ENCODE measurements around the gene CEP112.

The CEP112 gene

GRCh38 chr17:65918500-65918899, 273.4 kb downstream of the CEP112 start:
- no peak for DNase-seq

GRCh38 chr17:65917560-65917959, 274.4 kb downstream of the CEP112 start:
- DNase-seq = no peak

DNA sequence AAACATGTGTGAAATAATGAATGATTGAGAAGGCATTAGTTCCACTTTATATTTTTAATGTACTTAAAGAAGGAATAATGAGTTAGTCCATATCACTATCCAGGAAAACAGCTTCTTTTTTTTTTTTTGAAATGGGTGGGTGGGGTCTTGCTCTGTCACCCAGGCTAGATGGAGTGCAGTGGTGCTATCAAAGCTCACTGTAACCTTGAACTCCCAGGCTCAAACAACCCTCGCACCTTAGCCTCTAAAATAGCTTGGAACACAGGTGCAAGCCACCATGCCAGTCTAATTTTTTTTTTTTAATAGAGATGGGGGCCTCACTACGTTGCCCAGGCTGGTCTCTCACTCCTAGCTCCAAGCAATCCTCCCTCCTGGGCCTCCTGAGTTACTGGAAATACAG, 275.5 kb downstream of the CEP112 start:
- no peak for DNase-seq

DNA sequence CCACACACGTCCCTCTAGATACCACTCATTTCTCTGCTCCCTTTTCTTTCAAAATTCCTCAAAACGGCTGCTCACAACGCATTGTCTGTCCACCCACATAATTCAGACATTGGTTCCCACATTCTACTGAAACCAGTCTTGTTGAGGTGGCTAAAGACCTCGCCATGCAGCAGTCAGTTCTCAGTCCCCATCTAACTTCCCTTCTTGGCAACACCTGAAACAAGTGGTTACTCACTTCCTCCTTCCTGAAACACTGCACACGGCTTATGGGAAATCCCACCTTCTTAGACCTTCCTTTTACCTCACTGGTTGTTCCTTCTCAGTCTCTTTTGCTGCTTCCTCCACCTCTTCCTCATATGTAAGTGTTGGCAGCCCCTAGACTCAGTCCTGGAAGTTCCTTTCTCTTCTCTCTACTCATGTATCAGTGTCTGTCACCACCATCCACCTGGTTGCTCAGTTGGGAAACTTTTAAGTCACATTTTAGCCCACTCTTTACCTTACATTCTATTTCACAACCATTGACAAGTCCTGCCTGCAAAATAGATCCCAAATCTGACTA, 277.1 kb downstream of the CEP112 start:
- DNase-seq = no peak

GRCh38 chr17:65913326-65913850, 278.5 kb downstream of the CEP112 start:
- DNase-seq = no peak

DNA sequence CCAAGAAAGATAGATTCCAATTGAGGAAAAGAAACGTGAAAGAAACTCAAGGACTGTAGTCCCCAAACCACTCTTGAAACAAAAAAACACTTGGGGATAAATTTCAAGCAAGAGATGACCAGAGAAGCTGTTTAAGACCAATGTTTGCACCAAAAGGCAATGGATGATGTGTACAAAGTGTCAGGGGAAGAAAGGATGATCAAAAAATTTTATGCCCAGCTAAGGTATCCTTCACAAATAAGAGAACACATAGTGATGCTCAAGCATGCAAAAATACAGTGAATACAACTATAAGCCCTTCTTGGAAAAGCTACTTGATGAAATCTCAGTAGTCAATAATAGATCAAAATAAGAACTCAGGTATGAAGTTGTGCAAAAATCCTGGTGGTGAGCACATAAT, 281.1 kb downstream of the CEP112 start:
- no peak for DNase-seq

DNA sequence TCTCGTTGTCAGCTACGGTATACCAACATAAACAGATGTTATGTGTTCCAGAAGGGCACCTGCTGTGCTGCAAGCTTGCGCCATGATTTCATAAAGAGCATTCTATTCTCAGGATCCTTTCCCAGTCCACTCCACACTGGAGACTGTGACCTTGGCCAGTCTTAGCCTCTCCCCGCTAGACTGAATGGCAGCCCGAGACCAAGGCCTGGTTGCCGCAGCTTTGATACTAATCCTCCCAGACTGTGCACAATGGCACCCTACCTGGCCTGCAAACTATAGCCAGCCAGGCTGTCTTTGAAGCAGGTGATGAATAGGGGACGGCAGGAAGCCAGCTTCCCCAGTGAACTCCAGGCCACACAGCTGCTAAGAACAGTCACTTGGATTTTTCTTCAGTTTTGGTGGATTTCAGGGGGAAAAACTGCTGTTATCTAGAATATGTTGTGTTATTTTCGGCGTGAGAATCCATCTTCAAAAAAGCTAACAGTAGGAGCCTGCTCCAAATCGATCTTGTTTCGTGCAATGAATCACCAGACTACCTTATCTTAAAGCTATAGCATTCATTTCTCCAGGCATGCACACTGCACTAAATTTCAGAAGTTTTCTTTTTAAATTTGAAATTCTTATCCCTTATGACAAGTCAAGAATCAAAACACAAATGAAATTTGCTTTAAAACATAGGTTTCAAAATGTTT, 289.0 kb downstream of the CEP112 start:
- DNase-seq = peak; percentile 82

DNA sequence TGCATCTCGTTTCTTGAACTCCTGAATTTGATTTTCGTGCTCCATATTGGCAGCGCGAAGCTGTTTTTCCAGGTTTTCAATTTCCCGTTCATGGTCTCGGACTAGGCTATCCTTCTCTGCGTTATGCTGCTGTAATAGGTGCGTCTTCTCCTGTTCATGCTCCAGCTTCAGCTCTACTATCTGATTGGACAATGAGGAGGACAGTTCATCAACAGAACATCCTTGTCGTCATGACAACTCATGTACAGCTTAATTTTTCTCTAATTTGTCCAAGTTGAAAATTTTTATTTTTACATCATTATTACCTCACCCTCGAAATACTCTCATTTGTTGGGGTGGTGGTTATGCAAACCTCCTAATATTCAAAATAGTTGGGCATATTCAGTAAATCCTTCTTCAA, 289.8 kb downstream of the CEP112 start:
- peak; percentile 87 for DNase-seq

- peak; percentile 89 for DNase-seq
These were observed 290.5 kb downstream of the CEP112 start for GRCh38 chr17:65901394-65901793.

DNA sequence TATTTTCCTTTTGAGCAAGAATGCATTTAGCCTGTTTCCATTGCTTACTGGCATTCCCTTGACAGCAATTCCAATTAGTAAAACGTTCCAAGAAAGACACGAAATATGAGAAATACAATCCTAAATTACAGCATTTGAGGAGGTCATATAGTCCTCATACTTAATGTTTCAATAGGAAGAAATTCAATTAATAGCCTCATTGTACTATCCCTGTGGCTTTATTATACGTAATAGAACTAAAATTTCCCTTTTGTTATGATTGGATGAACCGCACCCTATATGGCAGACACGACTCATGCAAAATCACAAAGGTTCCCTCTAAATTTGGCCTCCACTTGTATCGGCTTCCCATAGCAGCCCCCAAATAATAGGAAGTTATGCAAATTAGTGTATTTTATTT, 291.7 kb downstream of the CEP112 start:
- DNase-seq = peak; percentile 43

DNA sequence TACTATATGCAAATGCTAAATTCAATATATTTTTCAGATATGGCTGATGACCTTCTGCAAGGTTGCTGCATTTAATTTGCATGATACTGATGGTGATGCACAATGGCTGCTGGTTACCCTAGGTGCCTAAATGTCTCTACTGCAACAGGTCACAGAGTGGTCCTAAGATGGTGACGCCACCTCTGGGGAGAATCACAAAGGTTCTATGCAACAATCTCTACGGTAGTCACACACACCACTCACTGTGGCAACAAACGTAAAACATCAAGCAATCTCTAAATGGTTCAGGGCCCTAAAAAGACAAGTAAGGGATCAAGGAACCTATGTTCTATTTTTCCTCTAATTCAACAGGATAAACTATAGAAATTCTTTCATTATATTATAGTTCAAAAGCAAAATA, 293.3 kb downstream of the CEP112 start:
- DNase-seq = peak; percentile 63

DNA sequence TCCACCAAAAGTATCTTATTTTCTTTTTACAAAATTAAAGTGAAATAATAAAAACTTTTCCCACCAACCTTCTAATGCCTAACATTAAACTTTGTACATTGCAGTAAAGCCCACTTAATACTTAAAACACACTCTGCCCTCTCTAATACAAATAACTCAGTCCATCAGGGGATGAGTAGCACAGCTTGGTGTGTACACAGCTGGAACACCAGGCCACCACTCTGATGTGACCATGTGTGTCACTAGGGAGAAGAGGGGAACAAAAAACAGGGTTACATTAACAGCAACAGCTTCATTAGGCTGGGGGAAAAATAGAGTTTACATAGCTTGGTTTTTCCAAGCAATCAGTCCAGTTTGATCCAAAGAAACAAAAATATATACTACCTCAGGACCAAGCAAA, 295.0 kb downstream of the CEP112 start:
- DNase-seq = peak; percentile 80

- DNase-seq = no peak
These were observed 296.0 kb downstream of the CEP112 start for GRCh38 chr17:65895969-65896368.

GRCh38 chr17:65893692-65894279, 298.1 kb downstream of the CEP112 start:
- no peak for DNase-seq

GRCh38 chr17:65892912-65893377, 299.0 kb downstream of the CEP112 start:
- no peak for DNase-seq

- no peak for DNase-seq
These were observed 300.6 kb downstream of the CEP112 start for GRCh38 chr17:65891231-65891735.

GRCh38 chr17:65888649-65889048, 303.3 kb downstream of the CEP112 start:
- no peak for DNase-seq

DNA sequence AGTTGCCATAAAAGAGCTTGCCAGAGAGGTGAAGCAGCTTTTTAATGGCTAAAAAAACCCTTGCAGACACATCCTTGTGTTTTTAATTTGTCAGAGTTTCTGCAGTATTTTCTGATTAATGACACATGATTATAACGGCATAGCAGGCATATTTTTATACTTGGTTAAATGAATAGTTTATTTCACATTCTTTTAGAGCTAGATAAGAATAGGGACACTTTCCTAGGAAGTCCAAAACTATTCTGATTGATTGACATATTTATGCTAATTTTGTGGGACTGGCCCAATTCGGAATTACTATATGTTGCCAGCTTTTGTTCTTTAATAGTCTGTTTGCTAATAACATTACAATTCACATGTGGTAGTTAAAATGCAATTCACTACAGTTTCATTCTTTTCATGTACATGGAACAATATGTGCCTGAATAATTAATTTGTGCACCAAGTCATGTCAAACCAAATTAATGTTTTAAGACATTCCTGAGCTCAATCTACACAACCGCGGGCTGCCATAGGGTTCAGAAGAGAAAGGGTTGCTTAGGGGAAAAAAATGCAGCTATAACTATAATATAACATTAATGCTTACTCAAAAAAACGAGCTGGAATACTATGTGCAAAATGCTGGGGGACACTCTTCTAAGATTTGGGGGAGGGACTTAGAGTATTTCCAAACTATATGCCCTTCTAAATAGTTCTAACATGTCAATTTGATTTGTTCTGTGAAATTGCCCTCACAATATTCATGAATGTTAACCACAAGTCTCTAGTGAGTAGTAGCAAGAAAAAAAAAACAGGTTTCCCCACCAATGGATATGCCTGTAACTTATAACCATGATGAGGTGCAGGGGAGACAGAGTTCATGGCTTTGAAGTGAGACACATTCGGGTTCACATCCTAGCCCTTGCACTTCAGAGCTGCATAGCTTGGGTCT, 305.4 kb downstream of the CEP112 start:
- no peak for DNase-seq

GRCh38 chr17:65885541-65886312, 306.2 kb downstream of the CEP112 start:
- no peak for DNase-seq

GRCh38 chr17:65876985-65877384, 314.9 kb downstream of the CEP112 start:
- DNase-seq = no peak

GRCh38 chr17:65868881-65869280, 323.1 kb downstream of the CEP112 start:
- DNase-seq = no peak

DNA sequence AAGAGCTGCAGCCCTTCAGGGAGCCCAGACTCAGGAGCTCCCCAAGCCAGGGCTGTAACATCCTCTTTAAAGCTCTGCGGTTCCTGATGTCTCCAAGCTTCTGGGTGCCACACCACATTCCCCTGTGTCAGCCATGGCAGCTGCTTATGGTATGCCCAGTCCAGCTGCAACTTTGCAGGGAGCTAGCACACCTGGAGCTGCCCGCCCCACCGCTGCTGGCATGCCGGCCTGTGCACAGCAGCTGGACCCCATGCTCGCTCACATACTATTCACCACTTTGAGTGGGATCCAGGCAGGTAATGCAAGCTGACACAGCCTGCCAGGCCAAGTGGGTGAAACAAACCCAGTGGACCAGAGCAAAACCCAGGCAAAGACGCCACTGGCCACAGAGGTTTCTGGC, 324.9 kb downstream of the CEP112 start:
- DNase-seq = no peak

Measured in NCI-H748 treated with DMSO at 0.1 percent for 48 hours (cell line).